ENCODE measurements around the gene AP3S1. TPM values are rescaled to one million over a fixed set of nuclear protein-coding genes. Genes with fewer than 3 reads are reported as not detected.

Gene AP3S1
- polyA plus RNA-seq, 2 of the 4 experiments (the other 2 are of a cell fraction): 75.7 to 103 TPM

DNA sequence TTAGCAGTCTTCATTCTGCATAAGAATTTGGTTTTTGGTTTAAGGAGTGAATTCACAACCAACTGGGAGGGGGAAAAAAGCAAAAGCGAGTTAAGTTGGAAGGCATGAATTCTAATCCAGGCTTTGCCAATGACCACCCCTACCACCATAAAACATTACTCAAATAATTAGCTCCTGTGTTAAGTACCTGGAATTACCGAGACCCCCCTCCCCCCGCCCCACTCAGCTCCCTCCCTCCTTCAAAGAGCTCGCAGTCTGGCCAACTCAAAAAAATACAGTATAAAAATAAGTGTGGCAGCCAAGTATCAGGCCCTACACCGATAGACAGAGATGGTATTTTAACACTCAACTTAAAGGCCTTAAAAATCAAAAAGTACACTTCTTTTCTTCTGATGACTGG, 862 bp upstream of the AP3S1 start:
- ATAC-seq (no peak), DNase-seq (ENCODE audit: low read depth in 1 of 2, low spot score in 1 of 2) (no peak), FAIRE-seq (no peak)
- no peaks in the 10 kb centered on the region for H3K9me3 ChIP-seq
- H3K4me3 ChIP-seq: peak overlapping the region; percentile 90
- WGBS (ENCODE audit: missing lambda C conversion rate): 6% methylated on average over 5 of the region's 5 CpGs
- no peak for TF ChIP-seq POLR2A (IDR thresholded peaks at IDR 0.05; ENCODE audit: low read length)
- TF ChIP-seq MAZ (IDR thresholded peaks at IDR 0.05; ENCODE audit: borderline replicate concordance, low read depth, low read length): no peak
- TF ChIP-seq CHD4 (IDR thresholded peaks at IDR 0.05; ENCODE audit: borderline replicate concordance): no peak
- no peak for TF ChIP-seq HDAC2 (IDR thresholded peaks at IDR 0.05)
- TF ChIP-seq, protein P1, sequence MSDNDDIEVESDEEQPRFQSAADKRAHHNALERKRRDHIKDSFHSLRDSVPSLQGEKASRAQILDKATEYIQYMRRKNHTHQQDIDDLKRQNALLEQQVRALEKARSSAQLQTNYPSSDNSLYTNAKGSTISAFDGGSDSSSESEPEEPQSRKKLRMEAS (IDR thresholded peaks at IDR 0.05): no peak
- TF ChIP-seq, protein P2, sequence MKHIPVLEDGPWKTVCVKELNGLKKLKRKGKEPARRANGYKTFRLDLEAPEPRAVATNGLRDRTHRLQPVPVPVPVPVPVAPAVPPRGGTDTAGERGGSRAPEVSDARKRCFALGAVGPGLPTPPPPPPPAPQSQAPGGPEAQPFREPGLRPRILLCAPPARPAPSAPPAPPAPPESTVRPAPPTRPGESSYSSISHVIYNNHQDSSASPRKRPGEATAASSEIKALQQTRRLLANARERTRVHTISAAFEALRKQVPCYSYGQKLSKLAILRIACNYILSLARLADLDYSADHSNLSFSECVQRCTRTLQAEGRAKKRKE (CRISPR knock-in tag; IDR thresholded peaks at IDR 0.05; ENCODE audit: low read depth): no peak
- no peak for TF ChIP-seq KDM1A (IDR thresholded peaks at IDR 0.05; ENCODE audit: low read depth)
- TF ChIP-seq RAD21 (conservative IDR thresholded peaks at IDR 0.05 in 1 of 2, IDR thresholded peaks at IDR 0.05 in 1 of 2): no peak
- TF ChIP-seq, protein P3, sequence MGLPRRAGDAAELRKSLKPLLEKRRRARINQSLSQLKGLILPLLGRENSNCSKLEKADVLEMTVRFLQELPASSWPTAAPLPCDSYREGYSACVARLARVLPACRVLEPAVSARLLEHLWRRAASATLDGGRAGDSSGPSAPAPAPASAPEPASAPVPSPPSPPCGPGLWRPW (IDR thresholded peaks at IDR 0.05): no peak
- no peak for TF ChIP-seq FOSB (CRISPR knock-in tag; IDR thresholded peaks at IDR 0.05)
- no peak for TF ChIP-seq EHF (CRISPR knock-in tag; IDR thresholded peaks at IDR 0.05)
- TF ChIP-seq PBX3 (IDR thresholded peaks at IDR 0.05): no peak
- ChIA-PET POLR2A (interaction anchor here (1.0 to 1.1 kb wide), 2 partner anchors 60 to 206 kb away, joined by 3 to 4 read pairs; no protein-coding TSS in a partner anchor), CTCF (interaction anchor here (1.0 to 1.6 kb wide), 3 partner anchors 9 to 241 kb away, joined by 3 to 7 read pairs (median 3); no protein-coding TSS in a partner anchor)
- H3K4me2 ChIP-seq: peak overlapping the region; percentile 93
- H3K4me1 ChIP-seq: peaks cover 30% of the 10 kb centered on the region; the same call in 2 of the 3 replicates
- H3K27ac ChIP-seq: peak overlapping the region; percentile 94 to 95

GRCh38 chr5:115842089-115842935, 577 bp downstream of the AP3S1 start:
- FAIRE-seq: no peak
- WGBS (ENCODE audit: missing lambda C conversion rate): 1% methylated on average over 34 of the region's 68 CpGs
- ChIA-PET CTCF (interaction anchor here (1.0 to 1.9 kb wide), 4 partner anchors 22 to 239 kb away, joined by 3 to 5 read pairs (median 4); no protein-coding TSS in a partner anchor), POLR2A (interaction anchor here (0.9 kb wide), 1 partner anchor 52 kb away, joined by 3 read pairs; no protein-coding TSS in a partner anchor)
- H3K4me1 ChIP-seq: peaks cover 36% of the 10 kb centered on the region; the same call in 2 of the 3 replicates
- TF ChIP-seq RARB (CRISPR knock-in tag; IDR thresholded peaks at IDR 0.05) (no peak), PBX3 (IDR thresholded peaks at IDR 0.05) (peak; percentile 48; the same call in 1 of the 2 replicates), POLR2AphosphoS2 (conservative IDR thresholded peaks at IDR 0.05; ENCODE audit: low read length) (no peak), CTCF (IDR thresholded peaks at IDR 0.05) (peak; percentile 28; the same call in 1 of the 3 replicates), PHF8 (IDR thresholded peaks at IDR 0.05; ENCODE audit: borderline replicate concordance, low read depth) (peak; percentile 83), RAD21 (conservative IDR thresholded peaks at IDR 0.05 in 1 of 2, IDR thresholded peaks at IDR 0.05 in 1 of 2) (0 out of 5 replicates have a peak, but pooled peaks of 1 of the 2 experiments have one; percentile 8)
- peak overlapping the region; percentile 90 for H3K4me3 ChIP-seq
- H3K9me3 ChIP-seq: no peaks in the 10 kb centered on the region
- H3K27ac ChIP-seq: peak overlapping the region; percentile 94 to 95
- ATAC-seq: peak; percentile 84 to 89
- peak; percentile 53 to 79 for DNase-seq (ENCODE audit: low read depth in 1 of 2, low spot score in 1 of 2)
- peak overlapping the region; percentile 86 for H3K4me2 ChIP-seq

All from A549 (cell line).